NCI-H1092 (cell line): ENCODE results near the gene MBOAT7.
"Not testable (repeated sequence)": the region's sequence is repeated elsewhere in the genome, so short reads cannot be mapped to it uniquely, and the experiment has no call there.

ENCODE experiments used
- DNase-seq: peaks from one replicate; lab custom pipeline; 2025; lab: John Stamatoyannopoulos, UW

MBOAT7 gene

GRCh38 chr19:54209058-54209810 lies 19.9 kb upstream of the MBOAT7 start:
- no peak for DNase-seq

GRCh38 chr19:54208784-54209057 lies 19.3 kb upstream of the MBOAT7 start:
- no peak for DNase-seq

- no peak for DNase-seq
Observed at GRCh38 chr19:54207983-54208783, 18.8 kb upstream of the MBOAT7 start.

- no peak for DNase-seq
Observed at GRCh38 chr19:54207676-54207982, 18.2 kb upstream of the MBOAT7 start.

GRCh38 chr19:54207193-54207592 lies 17.8 kb upstream of the MBOAT7 start:
- DNase-seq, result not testable (repeated sequence)

- DNase-seq, result no peak
Observed at GRCh38 chr19:54206831-54207177, 17.4 kb upstream of the MBOAT7 start.

GRCh38 chr19:54206030-54206830 lies 16.9 kb upstream of the MBOAT7 start:
- no peak for DNase-seq

GRCh38 chr19:54204767-54205468 lies 15.5 kb upstream of the MBOAT7 start:
- no peak for DNase-seq

GRCh38 chr19:54203151-54203611 lies 13.8 kb upstream of the MBOAT7 start:
- DNase-seq, result no peak

- DNase-seq, result no peak
Observed at GRCh38 chr19:54201980-54202379, 12.6 kb upstream of the MBOAT7 start.

GRCh38 chr19:54201172-54201701 lies 11.9 kb upstream of the MBOAT7 start:
- no peak for DNase-seq

- no peak for DNase-seq
Observed at GRCh38 chr19:54199401-54199800, 10.0 kb upstream of the MBOAT7 start.

GRCh38 chr19:54197121-54197520 lies 7.7 kb upstream of the MBOAT7 start:
- DNase-seq, result no peak

GRCh38 chr19:54196536-54196935 lies 7.2 kb upstream of the MBOAT7 start:
- no peak for DNase-seq

GRCh38 chr19:54194463-54194862 lies 5.1 kb upstream of the MBOAT7 start:
- not testable (repeated sequence) for DNase-seq

- no peak for DNase-seq
Observed at GRCh38 chr19:54193011-54193410, 3.6 kb upstream of the MBOAT7 start.

GRCh38 chr19:54191811-54192453 lies 2.6 kb upstream of the MBOAT7 start:
- DNase-seq, result no peak

GRCh38 chr19:54191011-54191810 lies 1.8 kb upstream of the MBOAT7 start, which contains the start of gene TSEN34:
TSEN34 (plus strand) TSS chr19:54191308; CDS start chr19:54191365, 57 bp downstream.
- peak; percentile 75 for DNase-seq

GRCh38 chr19:54190503-54191010 lies 1.2 kb upstream of the MBOAT7 start:
- peak; percentile 98 for DNase-seq
